ENCODE results near the gene STK11. TPM values are rescaled to one million over a fixed set of nuclear protein-coding genes. Genes with fewer than 3 reads are reported as not detected.

Gene STK11
- total RNA-seq, 1 experiment from 2014 or later = 56.7 TPM

DNA sequence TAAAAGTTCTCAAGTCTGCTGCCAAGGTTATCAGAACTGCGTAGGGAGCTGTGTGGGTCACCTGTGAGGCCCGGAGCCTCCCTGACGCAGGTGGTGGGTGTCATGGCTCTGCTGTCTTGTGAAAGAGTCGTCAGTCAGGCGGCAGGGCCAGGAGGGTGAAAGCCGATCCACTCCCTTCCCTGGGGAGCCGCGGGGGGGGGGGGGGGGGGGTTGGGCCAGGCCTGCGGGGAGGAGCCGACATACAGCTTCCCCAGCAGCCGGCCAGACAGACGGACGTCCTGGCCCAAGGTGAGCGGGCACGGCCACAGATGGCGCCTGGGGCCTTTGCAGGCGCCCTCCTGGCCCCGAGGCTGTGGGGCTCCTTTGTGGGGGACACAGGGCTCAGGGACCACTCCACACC, 43.9 kb upstream of the STK11 start:
- DNase-seq = no peak
- no peak overlapping the region for H3K4me3 ChIP-seq (ENCODE audit: low read depth, low read length)
- peaks cover 5% of the 10 kb centered on the region for H3K4me1 Mint-ChIP-seq (ENCODE audit: low read depth, unreplicated experiment)
- TF ChIP-seq, protein P1, sequence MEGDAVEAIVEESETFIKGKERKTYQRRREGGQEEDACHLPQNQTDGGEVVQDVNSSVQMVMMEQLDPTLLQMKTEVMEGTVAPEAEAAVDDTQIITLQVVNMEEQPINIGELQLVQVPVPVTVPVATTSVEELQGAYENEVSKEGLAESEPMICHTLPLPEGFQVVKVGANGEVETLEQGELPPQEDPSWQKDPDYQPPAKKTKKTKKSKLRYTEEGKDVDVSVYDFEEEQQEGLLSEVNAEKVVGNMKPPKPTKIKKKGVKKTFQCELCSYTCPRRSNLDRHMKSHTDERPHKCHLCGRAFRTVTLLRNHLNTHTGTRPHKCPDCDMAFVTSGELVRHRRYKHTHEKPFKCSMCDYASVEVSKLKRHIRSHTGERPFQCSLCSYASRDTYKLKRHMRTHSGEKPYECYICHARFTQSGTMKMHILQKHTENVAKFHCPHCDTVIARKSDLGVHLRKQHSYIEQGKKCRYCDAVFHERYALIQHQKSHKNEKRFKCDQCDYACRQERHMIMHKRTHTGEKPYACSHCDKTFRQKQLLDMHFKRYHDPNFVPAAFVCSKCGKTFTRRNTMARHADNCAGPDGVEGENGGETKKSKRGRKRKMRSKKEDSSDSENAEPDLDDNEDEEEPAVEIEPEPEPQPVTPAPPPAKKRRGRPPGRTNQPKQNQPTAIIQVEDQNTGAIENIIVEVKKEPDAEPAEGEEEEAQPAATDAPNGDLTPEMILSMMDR (IDR thresholded peaks at IDR 0.05; ENCODE audit: insufficient read depth in 1 of 2, low read depth in 1 of 2, low read length in 1 of 2, severe bottlenecking in 1 of 2, unreplicated experiment in 1 of 2) = no peak
- no peak overlapping the region for H3K4me3 Mint-ChIP-seq (ENCODE audit: unreplicated experiment)
- intact Hi-C loops (cut with micrococcal nuclease; ENCODE audit: unreplicated experiment) = no loop called here
- H3K27ac Mint-ChIP-seq (ENCODE audit: unreplicated experiment) = no peak overlapping the region
- H3K36me3 ChIP-seq (ENCODE audit: control insufficient read depth, insufficient read depth, low read length) = peaks cover 1% of the 10 kb centered on the region
- POLR2A ChIA-PET = no interaction called here
- no TSS peak for BruUV-seq (replicated peaks)
- no peaks in the 10 kb centered on the region for H3K9me3 ChIP-seq
- H3K4me1 ChIP-seq = no peaks in the 10 kb centered on the region
- H3K36me3 Mint-ChIP-seq (ENCODE audit: insufficient read depth, unreplicated experiment) = peaks cover 24% of the 10 kb centered on the region
- H3K27me3 Mint-ChIP-seq (ENCODE audit: insufficient read depth, unreplicated experiment) = no peaks in the 10 kb centered on the region
- CTCF ChIA-PET = interaction anchor here (0.6 kb wide), 1 partner anchor 29 kb away, joined by 5 read pairs; no protein-coding TSS in a partner anchor
- H3K27me3 ChIP-seq (replicated peaks; ENCODE audit: control insufficient read depth, insufficient read depth, low read length) = no peaks in the 10 kb centered on the region
- no peaks in the 10 kb centered on the region for H3K9me3 Mint-ChIP-seq (ENCODE audit: unreplicated experiment)

- no peak overlapping the region for H3K4me3 Mint-ChIP-seq (ENCODE audit: unreplicated experiment)
- peaks cover 5% of the 10 kb centered on the region for H3K4me1 Mint-ChIP-seq (ENCODE audit: low read depth, unreplicated experiment)
- Histone ChIP-seq H3K36me3 (ENCODE audit: control insufficient read depth, insufficient read depth, low read length) (peaks cover 1% of the 10 kb centered on the region), H3K27me3 (replicated peaks; ENCODE audit: control insufficient read depth, insufficient read depth, low read length) (no peaks in the 10 kb centered on the region), H3K4me1 (no peaks in the 10 kb centered on the region), H3K9me3 (no peaks in the 10 kb centered on the region), H3K4me3 (ENCODE audit: low read depth, low read length) (no peak overlapping the region)
- H3K27me3 Mint-ChIP-seq (ENCODE audit: insufficient read depth, unreplicated experiment) = no peaks in the 10 kb centered on the region
- no peaks in the 10 kb centered on the region for H3K9me3 Mint-ChIP-seq (ENCODE audit: unreplicated experiment)
- BruUV-seq (replicated peaks) = no TSS peak
- TF ChIP-seq, protein P1 (IDR thresholded peaks at IDR 0.05; ENCODE audit: insufficient read depth in 1 of 2, low read depth in 1 of 2, low read length in 1 of 2, severe bottlenecking in 1 of 2, unreplicated experiment in 1 of 2) = no peak
- peaks cover 23% of the 10 kb centered on the region for H3K36me3 Mint-ChIP-seq (ENCODE audit: insufficient read depth, unreplicated experiment)
- ChIA-PET POLR2A (no interaction called here), CTCF (interaction anchor here (0.6 kb wide), 1 partner anchor 29 kb away, joined by 5 read pairs; no protein-coding TSS in a partner anchor)
- H3K27ac Mint-ChIP-seq (ENCODE audit: unreplicated experiment) = no peak overlapping the region
- DNase-seq = no peak
- intact Hi-C loops (cut with micrococcal nuclease; ENCODE audit: unreplicated experiment) = no loop called here
Measured at GRCh38 chr19:1162404-1163282, 42.9 kb upstream of the STK11 start.

GRCh38 chr19:1163283-1163933, 42.2 kb upstream of the STK11 start:
- Mint-ChIP-seq H3K36me3 (ENCODE audit: insufficient read depth, unreplicated experiment) (peaks cover 22% of the 10 kb centered on the region), H3K4me1 (ENCODE audit: low read depth, unreplicated experiment) (peaks cover 5% of the 10 kb centered on the region), H3K27ac (ENCODE audit: unreplicated experiment) (no peak overlapping the region), H3K27me3 (ENCODE audit: insufficient read depth, unreplicated experiment) (no peaks in the 10 kb centered on the region), H3K9me3 (ENCODE audit: unreplicated experiment) (no peaks in the 10 kb centered on the region), H3K4me3 (ENCODE audit: unreplicated experiment) (no peak overlapping the region)
- TF ChIP-seq, protein P1 (IDR thresholded peaks at IDR 0.05; ENCODE audit: insufficient read depth in 1 of 2, low read depth in 1 of 2, low read length in 1 of 2, severe bottlenecking in 1 of 2, unreplicated experiment in 1 of 2) = no peak
- no peak for DNase-seq
- POLR2A ChIA-PET = no interaction called here
- H3K4me3 ChIP-seq (ENCODE audit: low read depth, low read length) = no peak overlapping the region
- H3K27me3 ChIP-seq (replicated peaks; ENCODE audit: control insufficient read depth, insufficient read depth, low read length) = no peaks in the 10 kb centered on the region
- CTCF ChIA-PET = no interaction called here
- no TSS peak for BruUV-seq (replicated peaks)
- peaks cover 1% of the 10 kb centered on the region for H3K36me3 ChIP-seq (ENCODE audit: control insufficient read depth, insufficient read depth, low read length)
- no peaks in the 10 kb centered on the region for H3K4me1 ChIP-seq
- H3K9me3 ChIP-seq = no peaks in the 10 kb centered on the region
- intact Hi-C loops (cut with micrococcal nuclease; ENCODE audit: unreplicated experiment) = no loop called here
